Astrocyte (in vitro differentiated cells and primary cell): ENCODE results near the gene KIF1B.

ENCODE experiments used
- EZH2 ChIP-seq: IDR thresholded peaks from 2 replicates; pipeline ENCODE4 v1.6.1; 2012; ENCODE audit warnings: mild to moderate bottlenecking, low read length, inconsistent platforms; ENCODE audit not compliant: insufficient read depth
- TF ChIP-seq, protein P1 (sequence below): IDR thresholded peaks from 2 replicates; pipeline ENCODE4 v1.5.1; 2011; ENCODE audit warnings: low read depth, mild to moderate bottlenecking, inconsistent platforms, low read length, moderate library complexity; ENCODE audit not compliant: insufficient read depth

GRCh38 chr1:10295481-10296085, 85.2 kb downstream of the KIF1B start:
- TF ChIP-seq EZH2: no peak
- TF ChIP-seq, protein P1, sequence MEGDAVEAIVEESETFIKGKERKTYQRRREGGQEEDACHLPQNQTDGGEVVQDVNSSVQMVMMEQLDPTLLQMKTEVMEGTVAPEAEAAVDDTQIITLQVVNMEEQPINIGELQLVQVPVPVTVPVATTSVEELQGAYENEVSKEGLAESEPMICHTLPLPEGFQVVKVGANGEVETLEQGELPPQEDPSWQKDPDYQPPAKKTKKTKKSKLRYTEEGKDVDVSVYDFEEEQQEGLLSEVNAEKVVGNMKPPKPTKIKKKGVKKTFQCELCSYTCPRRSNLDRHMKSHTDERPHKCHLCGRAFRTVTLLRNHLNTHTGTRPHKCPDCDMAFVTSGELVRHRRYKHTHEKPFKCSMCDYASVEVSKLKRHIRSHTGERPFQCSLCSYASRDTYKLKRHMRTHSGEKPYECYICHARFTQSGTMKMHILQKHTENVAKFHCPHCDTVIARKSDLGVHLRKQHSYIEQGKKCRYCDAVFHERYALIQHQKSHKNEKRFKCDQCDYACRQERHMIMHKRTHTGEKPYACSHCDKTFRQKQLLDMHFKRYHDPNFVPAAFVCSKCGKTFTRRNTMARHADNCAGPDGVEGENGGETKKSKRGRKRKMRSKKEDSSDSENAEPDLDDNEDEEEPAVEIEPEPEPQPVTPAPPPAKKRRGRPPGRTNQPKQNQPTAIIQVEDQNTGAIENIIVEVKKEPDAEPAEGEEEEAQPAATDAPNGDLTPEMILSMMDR: no peak
